GM19467 (cell line): ENCODE results near the gene TIGD2.

Source experiments
- ATAC-seq: cut with Tn5 transposase; IDR thresholded peaks from one replicate; pipeline ENCODE4 v1.9.1; 2021; ENCODE audit warnings: mild to moderate bottlenecking, moderate library complexity; ENCODE audit not compliant: unreplicated experiment

Gene TIGD2

GRCh38 chr4:89161841-89162240 is 50.5 kb downstream of the TIGD2 start:
- no peak for ATAC-seq

- no peak for ATAC-seq
Observed at GRCh38 chr4:89162496-89162895, 51.2 kb downstream of the TIGD2 start.

- no peak for ATAC-seq
Observed at GRCh38 chr4:89162987-89163386, 51.7 kb downstream of the TIGD2 start.

GRCh38 chr4:89164400-89164799 is 53.1 kb downstream of the TIGD2 start:
- ATAC-seq, result no peak
